Esophagus muscularis mucosa (tissue), 3 donors: Measurements from ENCODE around the gene GALNT14.

Experiments
- POLR2A ChIP-seq: fragments of 450-650 bp; IDR thresholded peaks from one replicate; pipeline ENCODE4 v1.6.1; 2017; ENCODE audit warnings: antibody characterized with exemption, moderate library complexity, mild to moderate bottlenecking, low read depth
- POLR2AphosphoS5 ChIP-seq, 2 donors: sonication (generic); formaldehyde crosslinking; IDR thresholded peaks; one replicate each; pipeline ENCODE4 v1.6.1; 2017; ENCODE audit warnings: antibody characterized with exemption in 2 of 2
- TF ChIP-seq, protein P1 (sequence below), 3 experiments: fragments of 200-600 bp in 2 of 3; fragments of 450-650 bp in 1 of 3; sonication (generic) in 2 of 3; IDR thresholded peaks; one replicate each; pipeline ENCODE4 v1.5.1; 2017 to 2019; ENCODE audit warnings: antibody characterized with exemption in 3 of 3, mild to moderate bottlenecking in 2 of 3, moderate library complexity in 1 of 3

DNA sequence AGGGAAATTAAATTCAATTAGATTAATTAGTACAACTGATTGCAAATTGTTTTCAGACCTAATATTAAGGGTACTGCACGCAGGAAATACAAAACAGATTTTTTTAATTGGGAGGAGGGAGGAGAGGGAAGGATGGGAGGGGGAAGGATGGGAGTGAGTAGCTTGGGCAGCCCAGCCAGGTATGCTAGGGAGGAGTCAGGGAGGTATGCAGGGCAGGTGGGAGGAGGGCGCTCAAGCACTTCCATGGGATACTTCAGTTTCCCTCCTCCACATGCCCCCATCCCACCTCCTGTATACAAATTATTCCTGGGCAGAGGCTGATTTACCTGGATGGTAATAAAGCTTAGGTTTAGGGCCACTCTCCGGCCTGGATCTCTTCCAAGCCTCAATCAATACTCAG is 254.4 kb downstream of the GALNT14 start:
- TF ChIP-seq, protein P1, sequence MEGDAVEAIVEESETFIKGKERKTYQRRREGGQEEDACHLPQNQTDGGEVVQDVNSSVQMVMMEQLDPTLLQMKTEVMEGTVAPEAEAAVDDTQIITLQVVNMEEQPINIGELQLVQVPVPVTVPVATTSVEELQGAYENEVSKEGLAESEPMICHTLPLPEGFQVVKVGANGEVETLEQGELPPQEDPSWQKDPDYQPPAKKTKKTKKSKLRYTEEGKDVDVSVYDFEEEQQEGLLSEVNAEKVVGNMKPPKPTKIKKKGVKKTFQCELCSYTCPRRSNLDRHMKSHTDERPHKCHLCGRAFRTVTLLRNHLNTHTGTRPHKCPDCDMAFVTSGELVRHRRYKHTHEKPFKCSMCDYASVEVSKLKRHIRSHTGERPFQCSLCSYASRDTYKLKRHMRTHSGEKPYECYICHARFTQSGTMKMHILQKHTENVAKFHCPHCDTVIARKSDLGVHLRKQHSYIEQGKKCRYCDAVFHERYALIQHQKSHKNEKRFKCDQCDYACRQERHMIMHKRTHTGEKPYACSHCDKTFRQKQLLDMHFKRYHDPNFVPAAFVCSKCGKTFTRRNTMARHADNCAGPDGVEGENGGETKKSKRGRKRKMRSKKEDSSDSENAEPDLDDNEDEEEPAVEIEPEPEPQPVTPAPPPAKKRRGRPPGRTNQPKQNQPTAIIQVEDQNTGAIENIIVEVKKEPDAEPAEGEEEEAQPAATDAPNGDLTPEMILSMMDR (IDR thresholded peaks at IDR 0.05), result no peak
- TF ChIP-seq POLR2A (no peak), POLR2AphosphoS5 (IDR thresholded peaks at IDR 0.05) (no peak)
